Endothelial cell of hepatic sinusoid (primary cell): ENCODE data around the gene CEACAM4.
"Not testable (repeated sequence)": the region's sequence is repeated elsewhere in the genome, so short reads cannot be mapped to it uniquely, and the experiment has no call there.

Source experiments
- in situ Hi-C: cut with HindIII; loops from 2 replicates; pipeline ENCODE4 v1.10.0; 2017; ENCODE audit warnings: low sequenced_read_pairs

CEACAM4 gene

DNA sequence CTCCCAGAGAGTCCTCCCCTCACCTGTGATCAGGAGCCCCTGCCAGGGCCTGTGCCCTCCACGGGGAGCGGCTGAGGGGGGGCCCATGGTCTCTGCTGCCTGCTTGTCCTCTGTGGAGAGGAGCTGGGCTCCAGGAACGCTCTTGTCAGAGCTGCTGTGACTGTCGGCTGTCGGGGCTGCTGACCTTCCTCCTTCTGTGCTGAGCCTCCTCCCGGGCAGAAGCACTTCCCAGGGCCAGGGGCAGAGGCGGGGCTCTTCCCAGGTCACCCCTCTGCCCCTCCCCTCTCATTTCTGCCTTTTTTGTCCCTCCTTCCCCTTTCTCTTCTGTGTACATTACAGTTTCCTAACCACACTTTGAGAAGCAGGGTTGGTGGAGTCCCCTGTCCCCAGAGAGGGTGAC, at the start of gene CEACAM4:
CEACAM4 (minus strand) TSS at position 198 of the 400 bp plus-strand sequence; CDS start at position 87, 111 bp downstream.
- in situ Hi-C loops, result no loop called here

DNA sequence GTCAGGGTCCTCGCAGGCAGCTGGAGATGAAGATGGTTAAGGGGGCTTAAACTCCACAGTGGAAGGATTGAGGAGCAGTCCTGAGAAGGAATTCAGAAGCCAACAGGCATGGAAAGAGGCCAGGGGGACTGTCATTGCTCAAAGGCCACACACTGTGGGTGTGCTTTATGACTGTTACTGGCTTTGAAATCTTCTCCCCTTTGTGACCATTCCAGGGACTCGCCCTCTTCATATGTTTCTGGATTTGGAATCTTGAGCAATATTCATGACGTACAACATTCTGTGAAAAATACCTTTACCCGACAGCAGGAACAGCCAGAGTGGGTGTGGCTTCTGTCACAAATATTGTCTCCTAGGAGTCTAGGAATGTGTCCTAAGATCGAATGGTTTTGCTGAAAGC, 44.6 kb upstream of the CEACAM4 start:
- in situ Hi-C loops, result no loop called here

DNA sequence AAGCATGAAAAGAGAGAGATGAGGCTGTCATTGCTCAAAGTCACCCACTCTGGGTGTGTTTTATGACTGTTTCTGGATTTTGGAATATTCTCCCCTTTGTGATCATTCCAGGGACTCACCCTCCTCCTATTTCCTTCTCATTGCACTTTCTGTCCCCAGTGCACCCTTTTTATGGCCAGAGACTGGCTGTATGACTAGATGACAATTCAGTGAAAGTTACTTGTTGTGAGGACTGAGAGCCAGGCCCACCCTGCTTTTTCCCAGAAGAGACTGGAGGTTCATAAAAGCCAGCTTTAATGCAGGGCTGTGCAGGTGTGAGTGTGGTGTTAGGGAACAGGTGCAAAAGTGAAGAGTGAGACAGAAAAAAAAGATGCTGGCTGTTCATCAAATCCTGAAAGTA, 43.9 kb upstream of the CEACAM4 start:
- in situ Hi-C loops, result no loop called here

DNA sequence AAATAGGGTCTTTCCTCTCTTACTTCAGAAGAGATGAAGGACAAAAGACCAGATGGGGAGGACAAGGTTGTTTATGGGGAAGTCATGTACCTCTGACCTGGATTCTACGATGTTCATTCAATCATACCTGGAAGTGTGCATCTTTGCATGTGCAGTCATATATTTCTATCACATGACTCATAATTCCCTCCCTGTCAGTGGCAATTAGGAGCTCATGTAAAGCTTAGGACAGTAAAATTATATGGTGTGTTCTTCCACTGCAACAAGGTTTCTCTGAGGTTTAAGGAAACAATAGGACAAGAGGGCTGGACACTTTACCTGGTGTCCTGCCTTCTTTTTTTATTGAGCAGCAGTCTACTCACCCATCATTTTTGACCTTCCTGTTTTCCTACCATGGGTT, 41.4 kb upstream of the CEACAM4 start:
- in situ Hi-C loops, result no loop called here

DNA sequence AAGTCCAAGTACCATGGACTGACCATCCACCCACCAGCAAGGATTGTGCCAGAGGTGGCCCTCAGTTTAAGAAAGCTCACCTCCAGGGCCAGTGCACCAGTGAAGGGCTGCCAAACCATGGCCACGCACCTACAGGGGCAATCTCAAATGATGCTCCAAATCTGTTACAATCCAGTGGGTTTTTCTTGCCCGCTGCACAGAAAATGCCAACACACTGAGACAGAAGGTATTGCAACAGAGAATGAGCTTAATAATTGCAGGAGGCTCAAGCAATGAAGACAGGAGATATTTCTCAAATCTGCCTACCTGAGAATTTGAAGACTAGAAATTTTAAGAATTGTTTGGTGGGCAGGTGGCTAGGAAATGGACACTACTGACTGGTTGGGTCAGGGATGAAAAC, 39.2 kb upstream of the CEACAM4 start:
- in situ Hi-C loops, result no loop called here

DNA sequence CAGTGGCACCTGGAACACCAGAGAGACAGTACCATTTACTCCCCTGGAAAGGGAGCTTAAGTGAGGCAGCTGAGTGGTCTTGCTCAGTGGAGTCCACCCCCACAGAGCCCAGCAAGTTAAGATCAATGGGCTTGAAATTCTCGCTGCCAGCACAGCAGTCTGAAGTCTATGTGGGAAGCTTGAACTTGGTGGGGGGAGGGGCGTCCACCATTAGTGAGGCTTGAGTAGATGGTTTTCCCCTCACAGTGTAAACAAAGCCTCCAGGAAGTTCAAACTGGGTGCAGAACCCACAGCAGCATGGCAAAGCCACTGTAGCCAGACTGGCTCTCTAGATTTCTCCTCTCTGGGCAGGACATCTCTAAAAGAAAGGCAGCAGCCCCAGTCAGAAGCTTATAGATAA, 30.3 kb upstream of the CEACAM4 start:
- in situ Hi-C loops, result no loop called here

DNA sequence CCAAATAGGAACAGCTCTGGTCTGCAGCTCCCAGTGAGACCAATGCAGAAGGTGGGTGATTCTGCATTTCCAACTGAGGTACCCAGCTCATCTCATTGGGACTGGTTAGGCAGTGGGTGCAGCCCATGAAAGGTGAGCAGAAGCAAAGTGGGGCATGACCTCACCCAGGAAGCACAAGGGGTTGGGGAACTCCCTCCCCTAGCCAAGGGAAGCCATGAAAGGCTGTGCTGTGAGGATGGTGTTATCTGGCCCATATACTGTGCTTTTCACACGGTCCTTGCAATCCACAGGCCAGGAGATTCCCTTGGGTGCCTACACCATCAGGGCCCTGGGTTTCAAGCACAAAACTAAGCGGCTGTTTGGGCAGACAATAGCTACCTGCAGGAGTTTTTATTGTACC, 29.9 kb upstream of the CEACAM4 start:
- in situ Hi-C loops, result not testable (repeated sequence)

DNA sequence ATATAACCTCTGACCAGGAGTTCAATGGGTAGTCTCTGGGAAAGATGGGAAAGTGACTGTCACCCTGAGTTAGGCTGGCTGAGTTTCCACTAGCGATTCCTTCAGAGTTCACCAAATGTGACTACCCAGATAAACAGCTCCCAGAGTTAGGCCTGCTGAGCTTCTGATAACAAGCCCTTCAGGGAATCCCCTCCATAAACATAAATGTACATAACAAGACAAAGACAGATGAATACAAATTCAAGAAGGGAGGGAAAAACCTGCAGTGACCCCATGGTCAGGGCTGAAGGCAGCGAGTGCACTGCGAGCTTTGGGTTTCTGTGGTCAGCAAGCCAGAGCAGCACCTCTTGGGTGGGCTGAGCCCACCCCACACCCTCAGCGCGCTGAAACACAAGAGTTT, 25.4 kb upstream of the CEACAM4 start:
- in situ Hi-C loops, result no loop called here

DNA sequence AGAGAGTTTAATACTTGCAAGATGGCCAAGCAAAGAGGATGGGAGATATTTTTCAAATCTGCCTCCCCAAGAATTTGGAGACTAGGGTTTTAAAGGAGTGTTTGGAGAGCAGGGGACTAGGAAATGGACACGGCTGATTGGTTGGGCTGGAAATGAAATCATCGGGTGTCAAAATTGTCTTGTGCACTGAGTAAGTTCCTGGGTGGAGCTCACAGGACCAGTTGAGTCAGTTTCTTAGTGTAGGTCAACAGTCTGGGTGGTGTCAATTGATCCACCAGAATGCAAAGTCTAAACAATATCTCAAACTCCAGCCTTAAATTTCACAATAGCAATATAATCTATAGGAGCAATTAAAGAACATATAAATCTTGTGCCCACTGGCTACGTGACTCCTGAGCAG, 23.0 kb upstream of the CEACAM4 start:
- in situ Hi-C loops, result loop anchor here (5.0 kb wide), 1 partner anchor 32 kb away; no protein-coding TSS in a partner anchor

DNA sequence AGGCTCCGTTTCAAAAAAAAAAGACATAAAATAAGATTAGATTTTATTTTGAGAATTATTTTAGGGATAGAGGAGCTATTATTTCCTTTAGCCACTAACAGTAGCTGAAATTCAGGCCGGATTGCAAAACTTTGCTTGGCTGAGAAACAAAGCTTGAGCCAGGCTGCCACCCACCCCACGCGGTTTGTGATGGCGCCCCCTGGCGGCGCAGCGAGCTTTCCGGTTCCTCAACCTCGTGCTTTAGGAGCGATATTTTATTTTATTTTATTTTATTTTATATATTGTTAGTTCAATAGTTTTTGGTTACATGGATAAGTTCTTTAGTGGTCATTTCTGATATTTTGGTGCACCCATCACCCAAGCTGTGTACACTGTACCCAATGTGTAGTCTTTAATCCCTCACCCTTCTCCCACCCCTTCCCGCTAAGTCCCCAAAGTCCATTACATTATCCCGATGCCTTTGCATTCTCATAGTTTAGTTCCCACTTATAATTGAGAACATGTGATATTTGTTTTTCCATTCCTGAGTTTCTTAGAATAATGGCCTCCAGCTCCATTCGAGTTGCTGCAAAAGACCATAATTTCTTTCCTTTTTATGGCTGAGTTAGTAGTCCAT, 19.8 kb upstream of the CEACAM4 start:
- in situ Hi-C loops, result loop anchor here (5.0 kb wide), 1 partner anchor 36 kb away; no protein-coding TSS in a partner anchor

DNA sequence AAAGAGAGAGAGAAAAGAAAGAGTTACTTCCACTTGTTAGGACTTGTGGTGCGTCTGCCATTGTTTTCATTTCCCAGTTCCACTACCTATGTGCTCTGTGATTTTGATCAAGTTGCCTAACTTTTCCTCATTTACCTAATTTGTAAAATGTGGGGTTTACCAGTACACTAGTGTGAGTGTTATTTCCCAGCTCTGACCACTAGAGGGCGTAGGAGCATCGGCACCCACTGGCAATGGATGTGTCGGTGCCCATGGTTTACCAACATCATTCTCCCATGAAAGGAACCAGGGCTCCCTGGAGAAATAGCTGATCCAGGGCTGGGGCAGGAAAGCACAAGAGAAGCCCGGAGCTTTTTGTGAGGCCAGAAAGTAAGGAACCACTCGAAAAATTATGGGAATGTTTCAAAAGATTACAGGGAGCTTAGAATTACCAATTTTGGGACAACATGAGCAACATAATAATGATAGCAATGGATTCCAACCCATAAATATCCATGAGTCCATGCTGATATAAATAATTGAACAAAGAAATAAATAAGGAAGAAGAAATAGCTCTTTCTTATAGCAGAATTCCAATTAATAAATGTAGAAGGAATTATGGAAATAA, 15.1 kb upstream of the CEACAM4 start:
- in situ Hi-C loops, result no loop called here

DNA sequence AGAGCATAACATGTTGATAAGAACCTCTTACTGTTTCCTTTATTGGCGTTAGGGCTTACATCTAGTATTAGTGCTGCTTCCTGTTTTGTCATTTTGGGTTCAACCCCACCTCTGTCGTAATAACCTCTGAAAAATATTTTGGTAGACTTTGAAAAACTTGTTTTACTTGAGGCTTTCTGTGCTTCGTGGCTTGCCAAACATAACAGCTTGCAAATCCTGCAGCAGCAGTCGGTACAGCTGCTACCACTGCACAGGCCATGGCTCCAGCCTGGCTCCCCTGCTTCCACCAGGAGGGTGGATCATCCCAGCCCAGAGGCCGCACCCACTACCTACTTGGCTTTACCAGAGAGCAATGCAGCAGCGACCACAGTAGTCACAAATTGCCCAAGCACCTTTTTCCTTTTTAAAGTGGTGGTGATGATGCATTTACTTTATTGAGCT, 11.8 kb upstream of the CEACAM4 start:
- in situ Hi-C loops, result no loop called here

DNA sequence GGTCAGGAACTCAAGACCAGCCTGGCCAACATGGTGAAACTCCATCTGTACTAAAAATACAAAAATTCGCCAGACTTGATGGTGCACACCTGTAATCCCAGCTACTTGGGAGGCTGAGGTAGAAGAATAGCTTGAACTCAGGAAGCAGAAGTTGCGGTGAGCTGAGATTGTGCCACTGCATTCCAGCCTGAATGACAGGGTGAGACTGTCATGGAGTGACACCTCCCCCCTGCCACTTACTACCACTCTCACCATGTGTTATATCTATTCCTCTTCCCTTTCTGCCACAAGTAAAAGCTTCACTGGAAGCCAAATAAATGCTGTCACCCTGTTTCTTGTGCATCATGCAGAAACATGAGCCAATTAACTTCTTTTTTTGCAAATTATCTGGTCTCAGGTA, 10.6 kb upstream of the CEACAM4 start:
- in situ Hi-C loops, result no loop called here

DNA sequence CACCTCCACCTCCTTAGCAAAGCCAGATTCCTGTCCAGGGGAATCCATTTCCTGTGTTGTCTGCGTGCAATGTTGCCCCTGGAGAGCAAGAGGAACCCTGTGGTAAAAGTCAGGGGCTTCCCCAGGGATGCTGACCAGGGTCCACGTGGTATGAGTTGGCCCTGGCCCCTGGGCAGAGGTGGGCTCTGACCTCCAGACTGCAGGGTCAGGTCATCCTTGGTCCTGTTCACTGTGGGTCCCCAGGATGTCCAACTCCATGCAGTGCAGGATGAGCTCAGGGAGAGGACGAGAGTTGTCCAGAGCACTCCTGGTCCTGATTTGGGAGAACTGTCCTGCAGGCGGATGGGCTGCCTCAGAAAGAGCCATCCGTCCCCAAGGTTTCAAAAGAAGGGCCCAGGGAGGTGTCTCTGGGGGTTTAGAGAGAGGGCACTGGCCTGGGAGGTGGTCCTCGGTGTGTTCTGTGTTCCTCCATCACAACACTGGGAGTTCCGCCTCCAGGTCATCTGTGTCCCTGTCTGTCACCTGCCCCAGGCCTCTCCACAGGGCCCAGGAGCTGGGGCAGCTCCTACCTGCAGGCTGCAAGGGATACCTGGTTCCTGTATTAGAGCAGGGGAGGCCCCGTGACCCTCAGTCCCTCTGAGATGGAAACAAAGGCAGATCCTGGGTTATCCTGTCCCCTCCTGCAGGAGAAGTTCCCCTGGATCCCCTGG, 1.2 kb upstream of the CEACAM4 start:
- in situ Hi-C loops, result no loop called here

DNA sequence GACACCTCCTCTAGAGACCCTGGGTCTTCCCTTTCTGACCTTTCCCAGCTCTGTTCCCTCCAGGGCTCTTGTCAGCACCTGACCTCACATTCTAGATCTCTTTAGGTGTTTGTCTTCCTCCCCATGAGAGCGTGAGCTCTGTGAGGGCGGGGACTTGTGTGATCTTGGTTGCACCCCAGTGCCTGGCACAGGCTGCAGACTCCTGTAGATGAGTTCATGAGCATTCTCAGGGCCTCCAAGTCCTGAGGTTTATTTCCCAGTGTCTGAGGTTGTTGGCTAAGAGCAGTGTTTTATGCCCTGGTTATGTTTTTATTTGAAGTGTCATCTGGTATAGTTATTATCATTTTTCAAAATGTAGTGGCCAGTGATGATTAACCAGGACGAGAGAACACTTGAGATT, 596 bp downstream of the CEACAM4 start:
- in situ Hi-C loops, result no loop called here

DNA sequence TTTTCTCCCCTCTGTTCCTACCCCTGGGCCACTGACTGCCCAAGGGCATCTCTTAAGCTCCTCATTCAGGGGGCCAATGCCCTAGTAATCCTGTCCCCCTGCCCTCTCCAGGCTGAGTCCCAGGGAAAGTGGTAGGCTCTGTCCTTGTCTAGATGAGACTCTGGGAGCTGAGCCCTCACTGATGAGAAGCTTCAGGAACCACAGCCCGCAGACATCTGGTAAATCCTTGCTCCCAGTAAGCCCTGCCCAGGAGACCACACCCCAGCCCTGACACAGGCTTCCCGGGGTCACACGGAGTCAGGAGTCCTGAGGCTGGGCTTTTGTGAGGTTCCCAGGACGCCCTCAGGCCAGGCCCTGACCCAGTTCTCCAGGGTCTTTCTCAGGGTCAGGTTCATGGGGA, 1.9 kb downstream of the CEACAM4 start:
- in situ Hi-C loops, result no loop called here

DNA sequence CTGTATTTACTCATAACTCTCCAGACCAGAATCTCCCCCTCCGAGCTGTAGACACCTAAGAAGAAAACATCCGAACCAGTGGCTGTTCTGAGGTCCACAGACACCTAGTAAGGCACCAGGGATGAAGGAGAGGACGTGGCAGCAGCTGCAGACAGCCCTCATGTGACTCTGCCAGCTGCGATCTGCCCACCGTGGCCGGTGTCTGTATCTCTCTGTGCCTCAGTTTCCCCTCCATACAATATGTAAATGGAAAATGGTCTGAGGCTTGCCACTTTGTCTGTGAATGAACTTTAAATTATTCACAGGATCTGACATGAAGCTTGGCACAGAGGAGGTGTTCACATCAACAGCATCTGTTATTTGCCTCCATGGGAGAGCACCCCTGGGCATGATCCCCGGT, 2.4 kb downstream of the CEACAM4 start:
- in situ Hi-C loops, result no loop called here

DNA sequence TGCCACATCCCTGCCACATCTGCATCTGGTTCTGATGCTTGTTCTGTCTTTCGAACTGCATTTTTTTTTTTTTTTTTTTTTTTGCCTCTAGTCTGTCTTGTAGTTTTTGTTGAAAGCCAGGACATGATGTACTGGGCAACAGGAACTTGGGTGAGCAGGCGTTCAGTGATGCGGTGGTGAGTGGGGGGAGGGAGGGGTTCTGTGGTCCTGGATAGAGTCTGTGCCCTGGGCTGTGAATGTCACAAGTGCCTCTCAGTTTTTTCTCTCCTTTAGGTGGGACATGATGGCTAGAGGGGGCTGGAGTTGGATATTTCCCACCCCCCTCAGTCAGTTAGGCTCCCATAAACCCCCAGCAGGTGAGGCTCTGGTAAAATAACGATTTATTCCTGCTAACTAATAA, 3.5 kb downstream of the CEACAM4 start:
- in situ Hi-C loops, result no loop called here

DNA sequence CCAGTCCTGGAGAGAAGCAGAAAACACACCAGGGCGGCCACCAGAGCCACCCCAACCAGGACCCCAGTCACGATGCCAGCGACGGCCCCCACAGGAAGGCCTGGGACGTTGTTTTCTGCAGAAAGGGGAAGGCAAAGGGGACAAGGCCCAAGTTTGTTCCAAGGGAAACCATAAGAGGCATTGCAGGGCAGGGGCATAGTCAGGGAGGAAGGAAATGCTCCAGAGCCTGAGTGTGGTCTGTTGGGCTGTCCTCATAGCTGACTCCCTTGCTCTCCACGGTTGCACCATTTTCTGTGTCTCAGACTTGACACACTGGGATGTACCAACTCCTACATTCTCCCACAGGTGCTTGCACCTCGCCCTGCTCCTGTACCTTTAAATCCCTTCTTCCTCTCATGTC, 5.2 kb downstream of the CEACAM4 start:
- in situ Hi-C loops, result no loop called here

DNA sequence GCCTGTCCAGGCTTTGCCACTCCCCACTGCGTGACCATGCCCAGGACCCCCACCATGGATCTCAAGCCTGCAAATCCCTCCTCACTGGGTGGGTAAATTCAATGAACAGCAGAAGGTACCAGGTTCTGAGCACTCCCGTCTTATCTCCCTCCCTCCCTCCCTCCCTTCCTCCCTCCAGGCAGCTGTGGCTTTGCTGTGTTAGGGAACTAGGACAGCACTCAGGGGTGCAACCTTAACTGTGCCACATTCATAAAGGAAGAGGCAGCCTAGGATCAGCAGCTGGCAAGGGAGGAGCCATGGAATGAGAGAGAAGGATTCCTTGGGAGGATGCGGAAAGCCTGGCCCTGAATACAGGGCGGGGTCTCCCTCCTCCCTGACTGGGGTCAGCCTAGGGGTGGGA, 5.6 kb downstream of the CEACAM4 start:
- in situ Hi-C loops, result no loop called here

DNA sequence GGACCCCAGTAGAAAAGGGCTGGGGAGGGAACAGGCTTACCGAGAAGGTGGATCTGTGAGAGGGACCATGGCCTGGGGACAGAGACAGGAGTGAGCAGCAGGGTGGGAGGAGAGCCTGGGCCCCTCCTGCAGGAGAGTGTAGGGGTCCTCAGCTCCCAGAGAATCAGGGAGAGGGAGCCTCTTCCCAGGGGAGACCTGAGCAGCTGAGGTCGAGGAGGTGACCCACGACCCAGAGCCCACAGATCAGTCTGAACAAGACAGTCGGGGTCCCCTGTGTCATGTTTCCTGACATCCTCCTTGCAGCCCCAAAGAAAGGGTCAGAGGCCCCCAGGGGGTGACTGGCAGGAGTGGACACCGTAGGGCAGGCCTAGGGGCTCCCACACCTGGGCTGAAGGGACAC, 6.7 kb downstream of the CEACAM4 start:
- in situ Hi-C loops, result no loop called here

DNA sequence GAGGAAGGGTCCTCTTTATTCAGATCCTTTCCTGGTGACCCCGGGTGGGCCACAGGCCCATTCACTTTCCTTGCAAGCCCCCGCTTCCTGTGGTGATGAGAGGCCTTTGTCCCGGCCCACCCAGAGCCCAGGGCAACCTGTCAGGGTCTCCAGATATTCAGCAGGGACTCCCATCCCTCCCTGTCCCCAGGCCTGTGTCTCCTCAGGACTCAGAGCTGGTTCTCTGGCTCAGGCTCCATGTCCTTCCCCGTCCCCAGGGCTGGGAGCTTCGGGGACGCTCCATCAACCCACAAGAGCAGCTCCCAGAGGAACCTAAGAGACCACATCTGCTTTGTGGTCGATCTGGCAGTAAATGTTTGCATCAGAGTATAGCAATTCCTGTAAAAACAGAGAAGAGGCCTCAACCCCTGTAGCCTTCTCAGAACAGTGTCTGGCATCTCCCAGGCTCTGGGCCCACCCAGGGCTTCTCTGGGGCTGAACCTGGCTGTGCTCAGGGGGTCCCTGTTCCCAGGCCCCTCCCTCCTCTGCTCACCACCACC, 7.8 kb downstream of the CEACAM4 start:
- in situ Hi-C loops, result no loop called here
